ENCODE results near the gene SURF1. TPM values are rescaled to one million over a fixed set of nuclear protein-coding genes. Genes with fewer than 3 reads are reported as not detected.
"Not testable (repeated sequence)": the region's sequence is repeated elsewhere in the genome, so short reads cannot be mapped to it uniquely, and the experiment has no call there.

The SURF1 gene
- total RNA-seq, 1 donor from 2014 or later: 43.9 TPM

- H3K36me3 ChIP-seq: no peaks in the 10 kb centered on the region
- peaks cover 5% of the 10 kb centered on the region for H3K4me1 ChIP-seq
- no peak for DNase-seq
- no peak for TF ChIP-seq CTCF (IDR thresholded peaks at IDR 0.05)
- H3K27ac ChIP-seq: no peak overlapping the region
- ATAC-seq: no peak
- H3K27me3 ChIP-seq: no peaks in the 10 kb centered on the region
- no peak overlapping the region for H3K4me3 ChIP-seq
- no peaks in the 10 kb centered on the region for H3K9me3 ChIP-seq
- intact Hi-C loops (cut with DNase I): no loop called here
These were observed 24.4 kb upstream of the SURF1 start for GRCh38 chr9:133380734-133381133.

GRCh38 chr9:133379153-133380086, 23.1 kb upstream of the SURF1 start:
- H3K27me3 ChIP-seq: no peaks in the 10 kb centered on the region
- DNase-seq (no peak), ATAC-seq (no peak)
- no peak overlapping the region for H3K4me3 ChIP-seq
- no peaks in the 10 kb centered on the region for H3K36me3 ChIP-seq
- intact Hi-C loops (cut with DNase I): no loop called here
- no peak for TF ChIP-seq CTCF (IDR thresholded peaks at IDR 0.05)
- no peaks in the 10 kb centered on the region for H3K9me3 ChIP-seq
- no peak overlapping the region for H3K27ac ChIP-seq
- H3K4me1 ChIP-seq: peaks cover 8% of the 10 kb centered on the region

DNA sequence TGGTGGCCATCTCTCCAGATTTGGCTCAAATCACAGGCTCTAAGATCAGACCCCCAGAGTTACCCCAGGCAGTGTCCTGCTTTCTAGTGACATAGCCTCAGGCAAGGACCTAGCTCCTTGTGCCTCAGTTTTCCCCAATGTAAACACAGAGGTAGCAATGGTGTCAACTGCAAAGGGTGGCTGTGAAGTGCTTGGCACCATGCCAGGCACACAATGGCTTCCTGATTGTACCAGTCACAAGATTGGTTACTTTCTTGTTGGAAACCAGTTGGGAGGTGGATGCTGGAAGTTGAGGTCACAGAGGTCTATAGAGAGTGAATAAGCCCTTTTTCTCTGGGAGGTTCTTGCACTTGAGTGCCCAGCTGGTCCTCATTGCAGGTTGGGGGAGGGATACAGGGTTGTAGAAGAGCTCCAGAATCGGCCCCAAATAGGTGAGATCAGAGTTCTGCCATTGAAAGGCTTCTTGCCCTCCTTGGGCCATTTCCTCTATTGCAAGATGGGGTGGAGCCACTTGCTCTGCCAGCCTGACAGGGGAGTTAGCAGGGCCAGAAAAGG, 22.2 kb upstream of the SURF1 start:
- Histone ChIP-seq H3K36me3 (no peaks in the 10 kb centered on the region), H3K27me3 (no peaks in the 10 kb centered on the region), H3K4me1 (peaks cover 15% of the 10 kb centered on the region), H3K27ac (no peak overlapping the region), H3K4me3 (no peak overlapping the region), H3K9me3 (no peaks in the 10 kb centered on the region)
- no peak for TF ChIP-seq CTCF (IDR thresholded peaks at IDR 0.05)
- DNase-seq: no peak
- intact Hi-C loops (cut with DNase I): no loop called here
- no peak for ATAC-seq

DNA sequence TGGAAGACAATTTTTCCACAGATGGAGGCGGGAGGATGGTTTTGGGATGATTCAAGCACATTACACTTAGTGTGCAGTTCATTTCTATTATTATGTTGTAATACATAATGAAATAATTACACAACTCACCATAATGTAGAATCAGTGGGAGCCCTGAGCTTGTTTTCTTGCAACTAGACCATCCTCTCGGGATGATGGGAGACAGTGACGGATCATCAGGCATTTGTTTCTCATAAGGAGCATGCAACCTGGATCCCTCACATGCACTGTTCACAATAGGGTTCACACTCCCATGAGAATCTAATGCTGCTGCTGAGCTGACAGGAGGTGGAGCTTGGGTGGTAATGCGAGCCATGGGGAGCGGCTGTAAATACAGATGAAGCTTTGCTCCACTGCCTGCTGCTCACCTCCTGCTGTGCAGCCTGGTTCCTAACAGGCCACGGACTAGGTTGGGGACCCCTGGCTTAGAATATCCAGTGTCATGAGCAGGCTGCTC, 21.5 kb upstream of the SURF1 start:
- Histone ChIP-seq H3K9me3 (no peaks in the 10 kb centered on the region), H3K4me1 (peaks cover 21% of the 10 kb centered on the region), H3K27me3 (no peaks in the 10 kb centered on the region), H3K27ac (no peak overlapping the region), H3K36me3 (no peaks in the 10 kb centered on the region), H3K4me3 (no peak overlapping the region)
- no peak for TF ChIP-seq CTCF (IDR thresholded peaks at IDR 0.05)
- intact Hi-C loops (cut with DNase I): no loop called here
- ATAC-seq (no peak), DNase-seq (no peak)

- H3K4me1 ChIP-seq: peaks cover 26% of the 10 kb centered on the region
- H3K27ac ChIP-seq; H3K36me3 ChIP-seq; H3K27me3 ChIP-seq; intact Hi-C loops (cut with DNase I); ATAC-seq; DNase-seq; H3K4me3 ChIP-seq; H3K9me3 ChIP-seq: not testable (repeated sequence)
These were observed 21.0 kb upstream of the SURF1 start for GRCh38 chr9:133377280-133377679.
